HG03342 (cell line): ENCODE results near the gene MRPL46.
"Not testable (repeated sequence)": the region's sequence is repeated elsewhere in the genome, so short reads cannot be mapped to it uniquely, and the experiment has no call there.

Source experiments
- ATAC-seq: cut with Tn5 transposase; IDR thresholded peaks from one replicate; pipeline ENCODE4 v1.9.1; 2021; ENCODE audit warnings: mild to moderate bottlenecking, moderate library complexity; ENCODE audit not compliant: unreplicated experiment

Gene MRPL46

GRCh38 chr15:88479169-88479568, 12.0 kb upstream of the MRPL46 start:
- ATAC-seq: no peak

DNA sequence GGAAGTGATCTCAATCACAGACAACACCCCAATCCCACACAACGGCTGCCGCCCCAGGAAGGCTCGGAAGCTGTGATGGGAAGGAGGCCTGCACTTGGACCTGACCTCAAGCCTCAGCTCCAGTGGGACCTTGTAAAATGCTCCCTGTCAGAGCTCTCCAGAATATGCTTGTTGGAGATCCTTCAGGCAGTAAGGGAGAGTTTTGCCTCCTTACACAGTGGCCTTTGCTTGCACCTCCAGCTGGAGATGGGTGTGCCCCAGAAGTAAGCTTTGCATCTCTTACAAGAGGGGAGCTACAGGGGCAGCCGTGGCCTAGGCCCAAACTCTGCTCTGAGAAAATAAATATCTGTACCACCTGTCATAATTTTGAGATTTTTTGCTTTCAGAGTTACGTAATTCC, 10.7 kb upstream of the MRPL46 start:
- ATAC-seq: no peak

DNA sequence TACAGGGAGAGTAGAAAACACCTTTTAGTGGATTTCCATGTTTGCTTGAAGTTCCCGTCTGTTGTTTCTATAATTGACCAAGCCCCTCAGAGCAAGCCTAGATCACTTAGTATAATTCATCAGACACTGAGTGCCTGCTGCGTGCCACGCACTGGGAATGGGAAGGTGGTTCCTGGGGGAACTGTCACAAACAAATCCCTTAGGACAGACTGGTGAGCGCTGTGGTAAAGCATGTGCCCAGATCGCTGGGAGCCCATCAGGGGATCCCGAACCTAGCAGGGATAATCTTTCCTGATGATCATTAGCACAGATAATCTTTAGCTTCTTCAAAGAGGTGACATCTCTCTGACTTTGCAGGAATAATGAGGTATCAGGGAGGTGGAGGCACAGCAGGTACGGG, 9.9 kb upstream of the MRPL46 start:
- no peak for ATAC-seq

- ATAC-seq: no peak
Observed at GRCh38 chr15:88476635-88477060, 9.5 kb upstream of the MRPL46 start.

DNA sequence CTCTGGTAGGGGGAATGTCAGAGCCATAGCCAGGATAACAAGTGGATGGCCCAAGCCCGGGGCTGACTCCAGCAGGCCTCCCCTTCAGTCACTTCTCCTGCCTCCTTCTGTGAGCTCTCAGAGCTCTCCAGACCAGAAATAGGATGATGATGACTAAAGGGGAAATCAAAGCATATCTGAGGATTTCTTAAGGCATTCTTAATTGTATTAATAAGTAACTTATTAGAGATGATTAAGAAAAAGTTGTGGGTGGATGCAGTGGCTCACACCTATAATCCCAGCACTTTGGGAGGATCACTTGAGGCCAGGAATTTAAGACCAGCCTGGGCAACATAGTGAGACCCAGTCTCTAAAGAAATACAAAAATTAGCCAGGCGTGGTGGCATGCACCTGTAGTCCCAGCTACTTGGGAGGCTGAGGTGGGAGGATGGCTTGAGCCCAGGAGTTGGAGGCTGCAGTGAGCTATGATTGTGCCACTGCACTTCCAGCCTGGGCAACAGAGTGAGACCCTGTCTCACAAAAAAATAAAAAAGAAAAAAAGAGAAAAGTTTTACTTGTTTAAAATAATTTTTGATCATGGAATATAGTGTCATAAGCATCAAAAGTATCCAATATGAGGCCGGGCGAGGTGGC, 6.6 kb upstream of the MRPL46 start:
- not testable (repeated sequence) for ATAC-seq

DNA sequence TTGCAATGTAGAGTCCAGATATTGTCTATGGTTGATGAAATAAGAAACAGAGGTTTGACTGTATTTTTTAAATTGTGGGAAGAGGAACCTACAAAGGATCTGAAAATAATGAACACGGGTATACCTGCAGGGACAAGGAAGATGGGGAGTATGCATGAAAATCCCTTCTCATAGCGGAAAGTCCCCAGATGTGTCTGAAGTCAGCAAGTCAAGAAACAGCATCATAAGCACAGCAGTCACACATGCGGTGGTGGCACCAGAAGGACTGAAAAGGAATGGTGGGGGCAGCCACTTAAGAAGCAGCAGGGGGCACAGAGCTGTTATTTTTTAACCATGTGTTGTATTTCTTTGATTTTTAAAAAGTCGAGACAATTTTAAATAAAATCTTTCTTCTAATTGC, 5.0 kb upstream of the MRPL46 start:
- no peak for ATAC-seq

DNA sequence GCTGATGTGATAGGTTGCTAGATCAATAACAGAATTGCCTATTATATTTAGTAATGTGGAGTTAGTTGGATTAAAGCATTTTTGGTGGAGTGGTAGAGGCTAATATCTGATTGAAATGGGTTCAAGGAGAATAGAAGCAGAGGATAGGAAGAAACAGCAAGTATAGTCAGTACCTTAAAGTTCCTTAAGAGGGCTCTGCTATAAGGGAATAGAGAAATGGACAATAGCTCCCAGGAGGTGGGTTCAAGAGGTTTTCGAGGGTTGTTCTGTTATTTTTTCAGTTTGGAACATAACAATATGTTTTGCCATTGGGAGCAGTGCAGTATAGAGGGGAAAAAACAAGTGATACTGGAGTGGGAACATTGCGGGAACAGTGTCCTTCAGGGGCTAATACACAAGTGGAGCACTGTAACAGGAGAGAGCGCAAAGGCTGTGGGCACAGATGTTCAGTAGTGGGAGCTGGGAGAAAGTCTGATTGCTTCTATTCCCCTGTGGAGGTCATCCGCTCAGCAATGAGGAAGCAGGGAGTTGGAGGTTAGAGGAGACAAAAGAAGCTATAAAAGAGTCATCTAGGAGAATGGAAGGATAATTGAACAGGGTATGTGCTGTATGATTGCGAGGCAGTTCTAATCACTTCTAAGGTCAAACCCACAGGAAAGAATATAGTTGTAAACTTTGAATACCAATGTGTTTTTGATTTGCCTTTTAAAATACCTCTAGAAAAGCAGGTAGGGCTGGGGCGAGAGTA, 3.6 kb upstream of the MRPL46 start:
- ATAC-seq: no peak

DNA sequence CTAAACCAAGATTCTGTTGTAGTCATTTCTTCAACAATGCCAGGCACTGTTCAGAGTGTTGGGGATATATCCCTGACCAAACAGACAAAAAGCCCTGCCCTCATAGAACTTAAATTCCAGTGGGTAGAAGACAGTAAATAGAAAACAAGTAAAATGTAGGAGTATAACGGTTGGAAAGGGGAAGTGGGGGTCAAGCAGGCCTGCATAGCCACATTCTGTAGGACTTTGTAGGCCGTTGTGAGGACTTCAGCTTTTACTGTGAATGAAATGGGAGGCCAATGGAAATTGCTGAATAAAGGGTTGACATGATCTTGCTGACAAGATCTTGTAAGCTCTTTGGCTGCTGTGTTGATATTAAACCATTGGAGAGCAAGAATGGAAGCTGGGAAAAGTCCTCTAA, 2.1 kb upstream of the MRPL46 start:
- no peak for ATAC-seq

DNA sequence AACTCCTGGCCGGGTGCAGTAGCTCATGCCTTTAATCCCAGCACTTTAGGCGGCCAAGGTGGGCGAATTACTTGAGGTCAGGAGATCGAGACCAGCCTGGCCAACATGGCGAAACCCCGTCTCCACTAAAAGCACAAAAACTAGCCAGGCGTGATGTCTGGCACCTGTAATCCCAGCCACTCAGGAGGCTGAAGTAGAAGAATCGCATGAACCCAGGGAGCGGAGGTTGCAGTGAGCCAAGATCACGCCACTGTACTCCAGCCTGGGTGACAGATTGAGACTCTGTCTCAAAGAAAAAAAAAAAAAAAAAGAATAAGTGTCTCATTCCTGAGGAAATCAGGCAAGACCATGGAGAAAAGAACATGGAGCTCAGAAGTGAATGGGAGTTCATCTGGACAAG, 1.5 kb upstream of the MRPL46 start:
- ATAC-seq: not testable (repeated sequence)

GRCh38 chr15:88467935-88468528, 844 bp upstream of the MRPL46 start:
- ATAC-seq: no peak

DNA sequence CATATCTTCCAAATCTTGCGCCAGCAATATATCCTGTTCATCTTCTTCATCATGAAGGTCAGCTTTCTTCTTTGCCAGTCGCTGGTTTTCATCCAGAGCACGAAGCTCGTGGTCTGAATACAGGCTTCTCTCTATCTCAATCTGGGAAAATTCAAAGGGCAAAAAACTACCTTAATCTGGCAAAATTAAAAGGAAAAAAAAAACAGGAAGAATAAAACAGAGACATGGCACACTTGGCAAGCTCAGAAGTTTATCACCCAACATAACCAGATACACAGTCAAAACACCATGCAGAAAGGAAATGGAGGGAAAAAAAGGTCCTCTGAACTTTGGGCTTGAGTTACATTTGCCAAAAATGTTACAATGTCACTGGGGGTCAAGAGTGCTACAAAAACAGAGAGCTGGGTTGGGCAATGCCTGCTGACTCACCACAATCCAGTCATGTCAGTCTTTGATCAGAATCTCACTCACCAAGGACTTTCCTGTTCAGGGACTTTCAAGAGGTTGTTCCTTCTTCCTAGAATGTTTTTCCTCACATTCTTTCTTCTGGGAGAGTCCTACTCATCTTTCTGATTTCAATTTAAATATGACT, 1.5 kb downstream of the MRPL46 start:
- no peak for ATAC-seq

- no peak for ATAC-seq
Observed at GRCh38 chr15:88463870-88464532, 3.2 kb downstream of the MRPL46 start.

DNA sequence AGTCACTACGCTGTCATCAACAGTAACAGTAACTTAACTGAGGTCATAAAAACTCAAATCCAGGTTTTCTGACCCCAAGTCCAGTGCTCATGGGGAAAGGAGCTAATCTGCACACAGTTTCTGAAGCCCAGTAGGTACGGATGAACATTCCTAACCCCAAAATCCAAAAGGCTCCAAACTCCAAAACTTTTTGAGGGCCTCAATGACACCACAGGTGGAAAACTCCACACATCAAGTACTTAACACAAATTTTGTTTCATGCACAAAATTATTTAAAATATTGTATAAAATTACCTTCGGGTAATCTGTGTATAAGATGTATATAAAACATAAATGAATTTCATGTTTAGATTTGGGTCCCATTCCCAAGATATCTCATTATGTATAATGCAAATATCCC, 10.5 kb downstream of the MRPL46 start:
- no peak for ATAC-seq

DNA sequence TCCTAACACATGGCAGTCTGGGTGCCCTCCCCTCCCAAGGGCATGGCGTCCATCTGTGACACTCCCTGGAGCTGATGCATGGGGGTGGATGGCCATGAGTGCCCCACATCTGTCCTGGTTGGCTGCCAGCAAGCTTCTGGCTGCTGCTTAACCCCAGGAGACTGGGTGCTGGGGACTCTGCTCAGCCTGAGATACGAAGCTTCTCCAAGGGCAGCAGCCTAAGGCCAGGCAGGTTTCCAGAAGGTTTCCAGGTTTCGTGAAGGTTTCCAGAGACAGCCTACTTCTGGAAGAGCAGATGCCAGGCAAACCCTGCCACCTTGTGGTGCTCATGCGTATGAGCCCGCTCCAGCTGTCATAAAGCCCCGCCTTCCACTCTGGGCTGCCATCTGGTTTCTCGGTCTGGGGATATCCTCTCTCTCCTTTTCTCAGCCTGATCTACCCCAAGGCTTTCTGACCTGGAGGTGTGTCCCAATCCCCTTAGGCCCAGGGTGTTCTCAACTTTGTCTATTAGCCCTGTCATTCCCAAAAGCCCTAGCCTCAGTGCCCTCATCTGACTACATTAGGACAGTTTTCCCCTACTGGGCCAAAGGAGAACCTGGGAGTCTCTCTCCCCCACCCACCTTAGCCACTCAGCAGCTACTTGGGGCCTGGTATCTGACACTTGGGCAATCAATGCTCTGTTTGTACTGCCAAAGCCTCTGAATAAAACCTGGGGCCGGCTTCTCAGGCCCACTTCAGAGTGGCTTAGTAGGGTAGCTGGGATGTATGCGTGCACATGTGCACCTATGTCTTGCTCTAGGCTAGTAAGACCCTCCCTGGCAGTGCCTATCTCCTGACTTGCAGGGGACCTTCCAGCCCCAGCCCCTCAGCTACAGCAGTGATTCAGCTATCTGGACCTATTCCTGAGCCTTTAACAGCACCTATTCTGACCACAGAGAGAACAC, 12.0 kb downstream of the MRPL46 start:
- ATAC-seq: peak; percentile 85

DNA sequence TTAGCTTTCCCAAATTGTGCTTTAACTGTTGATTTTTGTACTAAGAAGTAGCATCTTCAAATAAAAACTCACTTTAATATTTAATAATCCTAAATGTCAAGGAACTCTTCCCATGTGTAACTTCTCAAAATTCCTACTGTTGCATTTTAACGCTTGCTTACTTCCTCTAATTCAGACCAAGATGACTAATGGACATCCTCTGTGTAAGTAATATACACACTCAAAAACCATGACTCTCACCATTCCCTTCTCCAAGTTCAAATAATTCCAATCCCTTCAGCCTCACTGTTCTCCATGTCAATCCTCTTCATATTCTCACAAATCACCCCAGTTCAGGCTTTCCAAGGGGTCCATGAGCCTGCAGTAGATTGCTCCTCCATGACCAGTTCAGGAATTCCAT, 13.0 kb downstream of the MRPL46 start:
- no peak for ATAC-seq

GRCh38 chr15:88453651-88454050, 13.5 kb downstream of the MRPL46 start:
- no peak for ATAC-seq

DNA sequence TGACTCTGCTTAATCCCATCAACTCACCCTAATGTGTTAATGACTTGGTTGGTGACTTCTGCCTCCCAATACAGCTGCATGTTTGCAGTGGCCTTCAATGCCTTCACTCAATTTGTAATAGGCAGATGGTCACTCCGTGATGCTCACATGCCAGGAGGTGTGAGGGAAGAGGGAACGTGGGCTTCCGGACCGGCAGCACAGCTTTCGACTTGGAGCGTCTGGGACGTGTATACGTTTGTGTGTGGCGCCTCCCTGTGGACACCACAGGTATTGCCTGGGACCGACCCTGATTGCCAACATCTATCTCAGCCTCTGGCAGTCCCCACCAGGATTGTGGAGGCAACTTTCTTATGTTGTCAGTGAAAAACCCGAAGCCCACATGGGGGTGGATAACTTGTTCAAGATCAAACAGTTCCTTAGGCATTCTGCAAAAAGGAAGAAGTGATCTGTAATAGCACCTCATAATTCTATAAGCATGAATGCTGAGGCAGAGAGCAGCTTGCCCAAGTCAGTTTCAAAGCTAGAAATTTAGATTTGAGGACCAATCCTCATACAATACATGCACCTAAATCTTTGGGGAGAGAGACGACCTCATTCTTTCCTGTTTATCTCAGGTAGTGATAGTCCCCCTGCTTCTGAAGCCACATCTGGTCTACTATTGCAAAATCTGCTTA, 16.9 kb downstream of the MRPL46 start:
- peak; percentile 74 for ATAC-seq

DNA sequence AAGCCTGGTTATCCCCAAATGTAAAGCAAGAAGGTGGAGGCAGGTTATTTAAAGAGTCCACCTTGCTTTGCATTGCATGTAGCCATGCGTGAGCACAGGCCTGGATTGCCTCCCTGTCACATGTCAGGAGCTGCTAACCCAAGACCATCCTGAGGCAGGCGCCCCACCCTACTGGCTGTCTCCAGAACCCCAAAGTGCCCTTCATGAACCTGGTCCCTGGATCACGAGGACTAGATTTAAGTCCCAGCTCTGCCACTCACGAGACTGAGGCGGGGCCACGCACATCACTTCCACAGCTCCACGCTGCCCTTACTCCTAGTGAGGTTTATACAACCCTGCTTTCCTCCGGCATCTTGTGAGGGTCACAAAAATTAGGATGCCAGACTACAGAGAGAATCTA, 17.6 kb downstream of the MRPL46 start:
- ATAC-seq: no peak

GRCh38 chr15:88448991-88449461, 18.2 kb downstream of the MRPL46 start:
- ATAC-seq: no peak

GRCh38 chr15:88447741-88448140, 19.4 kb downstream of the MRPL46 start:
- no peak for ATAC-seq
